Natural killer cell (primary cell): ENCODE data around the gene TMBIM4. TPM values are rescaled to one million over a fixed set of nuclear protein-coding genes. Genes with fewer than 3 reads are reported as not detected.

Experiments used
- ATAC-seq, 3 donors: fragments of 150-1000 bp in 2 of 3; fragments of 200-7000 bp in 1 of 3; cut with Tn5 transposase; 1 replicate in 1 of 3; 2 replicates in 2 of 3; pipeline ENCODE4 v1.10.0; 2021; ENCODE audit warnings: mild to moderate bottlenecking in 2 of 3, moderate library complexity in 2 of 3
- DNase-seq, 2 donors: peaks; one replicate each; pipeline versions ENCODE4 v3.0.0 to v3.0.0-alpha.2; 2013 to 2021; ENCODE audit warnings: mixed read lengths in 1 of 2
- H3K27ac ChIP-seq: one replicate; pipeline ENCODE4 v1.5.1; 2013; ENCODE audit warnings: mild to moderate bottlenecking, low read length
- H3K27me3 ChIP-seq: one replicate; pipeline ENCODE4 v1.6.1; 2013; ENCODE audit warnings: low read length; ENCODE audit not compliant: control insufficient read depth, insufficient read depth
- H3K36me3 ChIP-seq: one replicate; pipeline ENCODE4 v1.6.1; 2013; ENCODE audit warnings: low read length; ENCODE audit not compliant: control insufficient read depth, insufficient read depth
- H3K4me1 ChIP-seq: one replicate; pipeline ENCODE4 v1.6.1; 2013; ENCODE audit warnings: low read length; ENCODE audit not compliant: control insufficient read depth, insufficient read depth
- H3K4me3 ChIP-seq: one replicate; pipeline ENCODE4 v1.5.1; 2013; ENCODE audit warnings: low read length
- H3K9me3 ChIP-seq: one replicate; pipeline ENCODE4 v1.6.1; 2013; ENCODE audit warnings: low read length; ENCODE audit not compliant: control insufficient read depth, insufficient read depth
- H3K27ac Mint-ChIP-seq, 2 donors: one replicate each; pipeline ENCODE4 v1.8.0; 2022; ENCODE audit warnings: mild to moderate bottlenecking in 2 of 2, mixed read lengths in 2 of 2, moderate library complexity in 1 of 2
- H3K27me3 Mint-ChIP-seq, 2 donors: one replicate each; pipeline ENCODE4 v1.8.0; 2022; ENCODE audit warnings: low read depth in 2 of 2, mixed read lengths in 2 of 2
- H3K36me3 Mint-ChIP-seq: one replicate; pipeline ENCODE4 v1.8.0; 2022; ENCODE audit warnings: mixed read lengths
- H3K4me1 Mint-ChIP-seq, 2 donors: one replicate each; pipeline ENCODE4 v1.8.0; 2022; ENCODE audit warnings: mixed read lengths in 2 of 2
- H3K4me3 Mint-ChIP-seq: one replicate; pipeline ENCODE4 v1.8.0; 2022; ENCODE audit warnings: mild to moderate bottlenecking, moderate library complexity, mixed read lengths
- H3K9me3 Mint-ChIP-seq, 2 donors: one replicate each; pipeline ENCODE4 v1.8.0; 2022; ENCODE audit warnings: mixed read lengths in 2 of 2
- CTCF ChIP-seq: fragments of 200-600 bp; IDR thresholded peaks from one replicate; pipeline ENCODE4 v1.8.0; 2022; ENCODE audit warnings: antibody characterized with exemption
- WGBS: methylation state at CpG from one replicate; pipeline ENCODE4 v1.1.7; 2013; ENCODE audit warnings: missing lambda C conversion rate; ENCODE audit not compliant: insufficient coverage; 5-methylcytosine and 5-hydroxymethylcytosine counted together
- intact Hi-C: fragments of 100-400 bp; cut with micrococcal nuclease; formaldehyde crosslinking; loops from one replicate; pipeline ENCODE4 v1.14.2; 2022
- total RNA-seq, 4 donors: library from RNA; stranded (reverse); fragments of 120-200 nt in 1 of 4; gene quantifications; one replicate each; pipeline versions ENCODE4 v1.2.3 to v1.2.4, GENCODE V29; 2013 to 2022

Gene TMBIM4
- total RNA-seq, 3 donors from 2014 or later (not counting 1 experiment from before 2014, with no cell fraction given), result 46.6 to 72.0 (median 63.2) TPM

GRCh38 chr12:66166561-66166960 is 3.2 kb downstream of the TMBIM4 start:
- no peak overlapping the region for H3K27ac ChIP-seq
- no peak for TF ChIP-seq CTCF
- H3K4me3 Mint-ChIP-seq, result peak overlapping the region; percentile 98
- ATAC-seq (no peak), DNase-seq (no peak)
- WGBS, result 87% methylated on average over 2 of the region's 2 CpGs
- intact Hi-C loops, result no loop called here
- no peaks in the 10 kb centered on the region for H3K9me3 ChIP-seq
- H3K4me1 ChIP-seq, result peaks cover 17% of the 10 kb centered on the region
- H3K27ac Mint-ChIP-seq, result peak overlapping the region; percentile 5 to 99
- peaks cover 5% of the 10 kb centered on the region for H3K36me3 ChIP-seq
- no peaks in the 10 kb centered on the region for H3K27me3 ChIP-seq
- H3K4me1 Mint-ChIP-seq, result peaks cover 73 to 76% of the 10 kb centered on the region in 2 donors
- peaks cover 6% of the 10 kb centered on the region for H3K36me3 Mint-ChIP-seq
- H3K27me3 Mint-ChIP-seq, result no peaks in the 10 kb centered on the region
- peaks cover 0 to 2% of the 10 kb centered on the region in 2 donors for H3K9me3 Mint-ChIP-seq
- H3K4me3 ChIP-seq, result no peak overlapping the region

GRCh38 chr12:66165141-66165540 is 4.7 kb downstream of the TMBIM4 start:
- 95% methylated on average over 2 of the region's 2 CpGs for WGBS
- H3K27me3 Mint-ChIP-seq, result no peaks in the 10 kb centered on the region
- peaks cover 6% of the 10 kb centered on the region for H3K36me3 Mint-ChIP-seq
- peaks cover 0 to 2% of the 10 kb centered on the region in 2 donors for H3K9me3 Mint-ChIP-seq
- DNase-seq (no peak), ATAC-seq (no peak)
- Histone ChIP-seq H3K9me3 (no peaks in the 10 kb centered on the region), H3K36me3 (peaks cover 7% of the 10 kb centered on the region), H3K4me3 (no peak overlapping the region), H3K27me3 (no peaks in the 10 kb centered on the region), H3K27ac (no peak overlapping the region), H3K4me1 (peaks cover 11% of the 10 kb centered on the region)
- H3K4me1 Mint-ChIP-seq, result peaks cover 70 to 81% of the 10 kb centered on the region in 2 donors
- intact Hi-C loops, result no loop called here
- no peak overlapping the region for H3K4me3 Mint-ChIP-seq
- peak overlapping the region in 1 of 2 donors; percentile 70 for H3K27ac Mint-ChIP-seq
- TF ChIP-seq CTCF, result no peak

- Mint-ChIP-seq H3K4me3 (no peak overlapping the region), H3K27me3 (no peaks in the 10 kb centered on the region), H3K27ac (peak overlapping the region; percentile 29 to 70), H3K36me3 (peaks cover 6% of the 10 kb centered on the region), H3K4me1 (peaks cover 73 to 88% of the 10 kb centered on the region in 2 donors), H3K9me3 (peaks cover 0 to 2% of the 10 kb centered on the region in 2 donors)
- intact Hi-C loops, result no loop called here
- DNase-seq (no peak), ATAC-seq (no peak)
- peaks cover 13% of the 10 kb centered on the region for H3K36me3 ChIP-seq
- 100% methylated on average over 2 of the region's 3 CpGs for WGBS
- H3K9me3 ChIP-seq, result no peaks in the 10 kb centered on the region
- H3K4me3 ChIP-seq, result no peak overlapping the region
- no peak overlapping the region for H3K27ac ChIP-seq
- TF ChIP-seq CTCF, result no peak
- peaks cover 11% of the 10 kb centered on the region for H3K4me1 ChIP-seq
- no peaks in the 10 kb centered on the region for H3K27me3 ChIP-seq
These were observed 5.4 kb downstream of the TMBIM4 start for GRCh38 chr12:66164349-66164821.

GRCh38 chr12:66163289-66163688 is 6.5 kb downstream of the TMBIM4 start:
- peaks cover 6% of the 10 kb centered on the region for H3K36me3 Mint-ChIP-seq

More at GRCh38 chr12:66163289-66163688, 6.5 kb downstream of the TMBIM4 start:
- H3K27me3 ChIP-seq, result no peaks in the 10 kb centered on the region
- peaks cover 8% of the 10 kb centered on the region for H3K4me1 ChIP-seq
- H3K27me3 Mint-ChIP-seq, result no peaks in the 10 kb centered on the region
- intact Hi-C loops, result no loop called here
- DNase-seq, result no peak
- ATAC-seq, result no peak
- no peak for TF ChIP-seq CTCF
- H3K27ac ChIP-seq, result no peak overlapping the region
- H3K4me3 Mint-ChIP-seq, result no peak overlapping the region
- H3K9me3 Mint-ChIP-seq, result peaks cover 0 to 2% of the 10 kb centered on the region in 2 donors
- no peak overlapping the region for H3K4me3 ChIP-seq
- no peaks in the 10 kb centered on the region for H3K9me3 ChIP-seq
- H3K27ac Mint-ChIP-seq, result peak overlapping the region; percentile 29 to 70
- 50% methylated on average over 1 of the region's 4 CpGs for WGBS
- H3K4me1 Mint-ChIP-seq, result peaks cover 73 to 87% of the 10 kb centered on the region in 2 donors
- peaks cover 19% of the 10 kb centered on the region for H3K36me3 ChIP-seq
